Astrocyte (in vitro differentiated cells and primary cell): ENCODE measurements around the gene RAPSN. TPM values are rescaled to one million over a fixed set of nuclear protein-coding genes. Genes with fewer than 3 reads are reported as not detected.

Source experiments
- DNase-seq: peaks from one replicate; pipeline ENCODE4 v3.0.0-alpha.2; 2010; ENCODE audit warnings: low read depth
- FAIRE-seq: peaks from 2 replicates; lab custom pipeline; 2011; peaks lifted over from hg19 to GRCh38; lab: Jason Lieb, UNC
- H2AFZ ChIP-seq: 2 replicates; pipeline ENCODE4 v1.6.0; 2012; ENCODE audit warnings: low read depth, low read length, inconsistent platforms
- H3K27ac ChIP-seq: 2 replicates; pipeline ENCODE4 v1.5.1; 2011; ENCODE audit warnings: low read depth, low read length, inconsistent platforms
- H3K27me3 ChIP-seq: 2 replicates; pipeline ENCODE4 v1.6.0; 2011; ENCODE audit warnings: low read length, inconsistent platforms; ENCODE audit not compliant: insufficient read depth
- H3K36me3 ChIP-seq: 2 replicates; pipeline ENCODE4 v1.5.1; 2011; ENCODE audit warnings: low read length, inconsistent platforms; ENCODE audit not compliant: insufficient read depth
- H3K4me1 ChIP-seq: 2 replicates; pipeline ENCODE4 v1.5.1; 2011; ENCODE audit warnings: low read length, inconsistent platforms; ENCODE audit not compliant: insufficient read depth
- H3K4me2 ChIP-seq: 2 replicates; pipeline ENCODE4 v1.6.0; 2012; ENCODE audit warnings: low read length, inconsistent platforms
- H3K4me3 ChIP-seq: 2 replicates; pipeline ENCODE4 v1.5.1; 2011; ENCODE audit warnings: low read depth, mild to moderate bottlenecking, low read length, inconsistent platforms; ENCODE audit not compliant: insufficient read depth
- H3K79me2 ChIP-seq: 2 replicates; pipeline ENCODE4 v1.6.0; 2012; ENCODE audit warnings: mild to moderate bottlenecking, low read length, inconsistent platforms; ENCODE audit not compliant: insufficient read depth
- H3K9ac ChIP-seq: 2 replicates; pipeline ENCODE4 v1.6.0; 2012; ENCODE audit warnings: mild to moderate bottlenecking, low read length, inconsistent platforms
- H3K9me3 ChIP-seq: 2 replicates; pipeline ENCODE4 v1.5.1; 2012; ENCODE audit warnings: low read depth, mild to moderate bottlenecking, low read length, inconsistent platforms; ENCODE audit not compliant: insufficient read depth
- H4K20me1 ChIP-seq: 2 replicates; pipeline ENCODE4 v1.6.0; 2012; ENCODE audit warnings: low read length, inconsistent platforms; ENCODE audit not compliant: insufficient read depth
- H3K27ac Mint-ChIP-seq: one replicate; pipeline ENCODE4 v1.8.0; 2021; ENCODE audit warnings: mild to moderate bottlenecking, mixed read lengths; ENCODE audit not compliant: unreplicated experiment
- H3K27me3 Mint-ChIP-seq: one replicate; pipeline ENCODE4 v1.8.0; 2021; ENCODE audit warnings: low read depth, mixed read lengths; ENCODE audit not compliant: unreplicated experiment
- H3K36me3 Mint-ChIP-seq: one replicate; pipeline ENCODE4 v1.8.0; 2021; ENCODE audit warnings: low read depth, mixed read lengths; ENCODE audit not compliant: unreplicated experiment
- H3K4me1 Mint-ChIP-seq: one replicate; pipeline ENCODE4 v1.8.0; 2021; ENCODE audit warnings: low read depth, mixed read lengths; ENCODE audit not compliant: unreplicated experiment
- H3K4me3 Mint-ChIP-seq: one replicate; pipeline ENCODE4 v1.8.0; 2021; ENCODE audit warnings: mild to moderate bottlenecking, moderate library complexity, mixed read lengths; ENCODE audit not compliant: unreplicated experiment
- H3K9me3 Mint-ChIP-seq: one replicate; pipeline ENCODE4 v1.8.0; 2021; ENCODE audit warnings: mild to moderate bottlenecking, mixed read lengths; ENCODE audit not compliant: unreplicated experiment
- EZH2 ChIP-seq: IDR thresholded peaks from 2 replicates; pipeline ENCODE4 v1.6.1; 2012; ENCODE audit warnings: mild to moderate bottlenecking, low read length, inconsistent platforms; ENCODE audit not compliant: insufficient read depth
- total RNA-seq: library from RNA; stranded (reverse); gene quantifications from 2 replicates; pipeline ENCODE4 v1.2.1, GENCODE V29; 2021
- TF ChIP-seq, protein P1 (sequence below): IDR thresholded peaks from 2 replicates; pipeline ENCODE4 v1.5.1; 2011; ENCODE audit warnings: low read depth, mild to moderate bottlenecking, inconsistent platforms, low read length, moderate library complexity; ENCODE audit not compliant: insufficient read depth

The RAPSN gene
- total RNA-seq, 1 donor from 2014 or later = 0.86 TPM

DNA sequence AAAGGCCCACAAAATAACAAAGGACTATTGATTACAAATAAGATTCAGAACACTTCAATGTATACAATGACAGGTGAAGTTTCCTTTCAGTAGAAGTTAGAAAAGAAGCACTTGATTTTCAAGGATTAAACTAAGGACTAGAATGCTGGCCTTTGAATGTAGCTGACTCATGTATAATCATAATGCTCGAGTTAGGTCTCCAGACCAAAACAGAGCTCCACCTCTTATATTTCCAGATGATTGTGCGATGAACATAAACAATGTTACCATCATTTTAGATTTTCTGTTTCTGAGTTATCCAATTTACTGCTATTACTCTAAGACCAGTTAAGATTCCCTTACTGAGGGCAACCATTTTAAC lies 40.4 kb upstream of the RAPSN start:
- no peak overlapping the region for H3K27ac Mint-ChIP-seq
- H3K4me2 ChIP-seq = no peak overlapping the region
- peak; percentile 37 for DNase-seq

DNA sequence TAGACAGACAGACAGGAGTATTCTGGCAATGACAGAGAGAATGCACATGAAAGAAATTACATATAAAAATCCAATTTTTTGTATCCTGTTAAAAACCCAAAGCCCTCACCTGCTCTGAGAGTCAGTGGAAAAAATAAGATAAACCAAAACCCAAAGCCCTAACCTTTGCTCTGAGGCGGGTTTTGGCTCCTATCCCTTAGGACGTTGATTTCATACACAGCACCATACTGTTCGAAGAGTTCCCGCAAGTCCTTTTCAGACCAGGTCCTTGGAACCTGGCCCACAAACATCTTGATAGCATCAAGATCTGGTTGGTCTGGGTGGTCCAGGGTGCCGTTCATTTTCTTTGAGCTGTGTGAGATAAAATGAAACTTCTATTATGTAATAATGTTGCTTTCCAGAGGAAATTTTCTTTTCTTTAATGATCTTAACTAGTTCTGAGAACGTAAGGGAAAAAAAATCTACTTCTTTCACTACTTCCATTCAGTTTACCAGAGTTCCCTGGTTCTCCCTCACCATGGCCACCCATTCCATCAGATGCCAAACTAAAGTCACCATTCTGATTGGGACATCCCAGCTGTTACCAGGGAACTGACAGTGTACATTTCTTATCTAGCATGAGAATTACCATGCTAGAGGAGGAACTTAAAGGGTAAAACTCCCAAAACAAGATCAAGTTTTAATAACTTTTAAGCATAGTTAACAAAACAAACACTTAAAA lies 39.9 kb upstream of the RAPSN start:
- H3K36me3 ChIP-seq = peaks cover 33% of the 10 kb centered on the region
- peaks cover 51% of the 10 kb centered on the region for H4K20me1 ChIP-seq
- no peak for FAIRE-seq

More for the DNA sequence above, 40.4 kb upstream of the RAPSN start:
- Mint-ChIP-seq H3K27me3 (no peaks in the 10 kb centered on the region), H3K4me3 (no peak overlapping the region), H3K9me3 (no peaks in the 10 kb centered on the region), H3K36me3 (peaks cover 15% of the 10 kb centered on the region), H3K4me1 (peaks cover 16% of the 10 kb centered on the region)
- Histone ChIP-seq H3K4me3 (no peak overlapping the region), H3K27ac (no peak overlapping the region), H3K27me3 (no peaks in the 10 kb centered on the region), H3K4me1 (no peaks in the 10 kb centered on the region), H4K20me1 (peaks cover 51% of the 10 kb centered on the region), H3K9ac (no peak overlapping the region), H3K79me2 (peaks cover 52% of the 10 kb centered on the region), H2AFZ (no peak overlapping the region), H3K9me3 (no peaks in the 10 kb centered on the region), H3K36me3 (peaks cover 27% of the 10 kb centered on the region)
- FAIRE-seq = no peak
- TF ChIP-seq, protein P1, sequence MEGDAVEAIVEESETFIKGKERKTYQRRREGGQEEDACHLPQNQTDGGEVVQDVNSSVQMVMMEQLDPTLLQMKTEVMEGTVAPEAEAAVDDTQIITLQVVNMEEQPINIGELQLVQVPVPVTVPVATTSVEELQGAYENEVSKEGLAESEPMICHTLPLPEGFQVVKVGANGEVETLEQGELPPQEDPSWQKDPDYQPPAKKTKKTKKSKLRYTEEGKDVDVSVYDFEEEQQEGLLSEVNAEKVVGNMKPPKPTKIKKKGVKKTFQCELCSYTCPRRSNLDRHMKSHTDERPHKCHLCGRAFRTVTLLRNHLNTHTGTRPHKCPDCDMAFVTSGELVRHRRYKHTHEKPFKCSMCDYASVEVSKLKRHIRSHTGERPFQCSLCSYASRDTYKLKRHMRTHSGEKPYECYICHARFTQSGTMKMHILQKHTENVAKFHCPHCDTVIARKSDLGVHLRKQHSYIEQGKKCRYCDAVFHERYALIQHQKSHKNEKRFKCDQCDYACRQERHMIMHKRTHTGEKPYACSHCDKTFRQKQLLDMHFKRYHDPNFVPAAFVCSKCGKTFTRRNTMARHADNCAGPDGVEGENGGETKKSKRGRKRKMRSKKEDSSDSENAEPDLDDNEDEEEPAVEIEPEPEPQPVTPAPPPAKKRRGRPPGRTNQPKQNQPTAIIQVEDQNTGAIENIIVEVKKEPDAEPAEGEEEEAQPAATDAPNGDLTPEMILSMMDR = no peak
- TF ChIP-seq EZH2 = no peak

More for the DNA sequence above, 39.9 kb upstream of the RAPSN start:
- H3K4me3 ChIP-seq = no peak overlapping the region
- H3K4me3 Mint-ChIP-seq = no peak overlapping the region
- H3K27ac ChIP-seq = no peak overlapping the region
- H2AFZ ChIP-seq = no peak overlapping the region
- H3K79me2 ChIP-seq = peaks cover 46% of the 10 kb centered on the region
- no peak overlapping the region for H3K9ac ChIP-seq
- H3K27ac Mint-ChIP-seq = no peak overlapping the region
- peaks cover 12% of the 10 kb centered on the region for H3K4me1 Mint-ChIP-seq
- H3K4me2 ChIP-seq = no peak overlapping the region
- DNase-seq = no peak
- no peak for TF ChIP-seq EZH2
- TF ChIP-seq, protein P1 = no peak
- no peaks in the 10 kb centered on the region for H3K4me1 ChIP-seq
- no peaks in the 10 kb centered on the region for H3K9me3 Mint-ChIP-seq
- H3K27me3 ChIP-seq = no peaks in the 10 kb centered on the region
- H3K27me3 Mint-ChIP-seq = no peaks in the 10 kb centered on the region
- peaks cover 15% of the 10 kb centered on the region for H3K36me3 Mint-ChIP-seq
- H3K9me3 ChIP-seq = no peaks in the 10 kb centered on the region
